Smooth muscle cell of the pulmonary artery (primary cell): Measurements from ENCODE around the gene ZER1. TPM values are rescaled to one million over a fixed set of nuclear protein-coding genes. Genes with fewer than 3 reads are reported as not detected.

Experiments used
- total RNA-seq: library from RNA; depleted of rRNA; stranded (reverse); fragments of >200 nt; gene quantifications from 2 replicates; pipeline ENCODE4 v1.2.3, GENCODE V29; 2014

Gene ZER1
- total RNA-seq: 39.9 and 40.9 TPM in 2 replicates

DNA sequence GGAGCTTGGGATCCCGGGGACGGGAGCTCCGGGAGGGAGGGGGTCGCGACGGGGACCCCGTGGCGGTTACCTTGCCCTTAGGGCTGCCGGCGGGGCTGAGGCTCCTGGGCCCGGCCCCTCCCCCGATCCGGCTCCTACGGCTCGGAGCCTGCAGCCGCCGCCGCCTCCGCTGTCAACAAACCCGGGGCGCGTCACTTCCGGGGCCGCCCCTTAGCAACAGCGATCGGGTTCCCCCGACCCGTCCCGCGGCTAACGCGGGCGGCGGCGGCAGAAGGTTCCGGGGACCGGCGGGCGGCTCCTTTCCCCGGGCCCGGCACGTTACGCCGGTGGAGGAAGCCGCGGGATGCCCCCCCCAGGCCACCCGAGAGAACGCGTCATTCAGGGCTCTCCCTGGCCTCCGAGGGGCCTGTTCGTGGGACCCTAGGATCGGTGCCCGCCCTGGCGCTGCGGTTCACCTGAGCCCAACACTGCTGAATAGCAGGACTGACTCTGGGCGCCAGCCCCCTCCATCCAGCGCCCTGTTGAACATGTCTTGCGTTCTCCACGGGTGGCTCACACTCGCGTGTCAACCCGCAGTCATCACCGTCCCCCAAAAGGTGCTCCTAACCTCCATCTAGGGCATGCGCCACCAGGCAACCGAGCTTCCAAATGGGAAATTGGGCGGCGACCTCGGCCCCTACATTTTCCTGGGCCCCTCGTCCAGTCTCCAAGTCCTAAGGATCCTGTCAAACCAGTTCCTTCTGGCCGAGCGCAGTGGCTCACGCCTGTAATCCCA is at the start of gene ZER1:
TSS of gene ZER1 (minus strand) at position 183 of the 775 bp plus-strand sequence. CDS start 16,362 bp downstream, outside the sequence.

GRCh38 chr9:128818099-128818838 is 46.5 kb upstream of the ZER1 start, which contains the start of gene ENDOG:
Gene ENDOG (plus strand): TSS chr9:128818500. CDS start chr9:128818685, 185 bp downstream.

GRCh38 chr9:128786681-128787601 is 15.2 kb upstream of the ZER1 start, which contains the start of gene TBC1D13:
Gene TBC1D13 (plus strand): TSS chr9:128787253. CDS start chr9:128787354, 101 bp downstream.

DNA sequence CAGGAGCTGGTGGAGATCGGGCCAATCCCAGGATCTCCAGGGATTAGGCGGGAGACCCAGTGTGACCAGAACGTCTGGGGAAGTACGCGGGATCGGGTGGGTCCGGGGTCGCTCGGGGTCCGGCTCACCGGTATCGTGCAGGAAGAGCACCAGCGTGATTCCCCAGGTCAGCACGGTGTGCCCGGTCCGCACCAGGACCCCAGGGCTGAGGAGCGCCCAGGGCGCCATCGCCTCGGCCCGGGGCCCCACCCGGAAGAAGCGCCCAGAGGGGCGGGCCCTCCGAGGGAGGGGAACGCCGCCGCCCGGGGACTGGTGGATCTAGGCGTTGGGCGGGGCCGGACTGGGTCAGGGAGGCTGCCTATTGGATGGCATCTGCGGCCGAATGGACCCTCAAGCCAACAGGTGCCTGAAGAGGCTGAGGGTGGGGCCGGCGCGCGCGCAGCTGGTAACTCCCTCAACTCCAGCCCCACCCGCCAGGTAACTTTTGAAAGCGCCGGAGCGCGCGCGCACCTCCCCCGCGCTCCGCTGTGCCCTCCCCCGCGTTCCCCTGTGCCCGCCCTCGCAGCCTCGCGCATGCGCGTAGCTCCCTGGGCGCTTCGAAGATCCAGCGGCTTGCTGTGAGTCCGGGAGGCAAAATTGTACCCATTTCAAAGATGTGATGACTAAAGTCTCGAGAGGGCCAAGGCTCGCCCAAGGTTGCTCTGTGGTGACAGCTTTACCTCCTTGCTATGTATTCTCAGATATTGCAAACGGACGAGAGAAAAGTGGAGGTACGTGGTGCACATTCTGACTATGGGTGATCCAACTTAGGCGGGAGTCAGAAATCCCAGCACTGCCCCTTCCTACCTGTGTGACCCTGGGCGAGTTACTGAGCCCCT is 47.6 kb downstream of the ZER1 start, which contains the start of gene ZDHHC12:
TSS of gene ZDHHC12 (minus strand) at position 262 of the 878 bp plus-strand sequence. CDS start at position 228, 34 bp downstream.

GRCh38 chr9:128702445-128702948 is 69.2 kb downstream of the ZER1 start, which contains the start of gene PKN3:
Gene PKN3 (plus strand): TSS chr9:128702503. CDS start chr9:128702916, 413 bp downstream.

GRCh38 chr9:128688501-128689292 is 83.0 kb downstream of the ZER1 start, which contains the start of gene SET:
Gene SET (plus strand): TSS chr9:128689222. CDS start chr9:128689583, 361 bp downstream.

Other genes starting within 250 kb of the ZER1 start
- gene SPTAN1, start 219.3 kb downstream of the ZER1 start, total RNA-seq: 320 and 359 TPM in 2 replicates
- gene DYNC2I2, start 115.1 kb downstream of the ZER1 start, total RNA-seq: 35.8 and 43.4 TPM in 2 replicates
- gene SET, start 82.7 kb downstream of the ZER1 start, total RNA-seq: 240 and 280 TPM in 2 replicates
- gene PKN3, start 69.4 kb downstream of the ZER1 start, total RNA-seq: 0.46 and 0.59 TPM in 2 replicates
- 38.3 and 40.3 TPM in 2 replicates for gene ZDHHC12, start 47.8 kb downstream of the ZER1 start, total RNA-seq
- 16.3 and 17.8 TPM in 2 replicates for gene TBC1D13, start 15.3 kb upstream of the ZER1 start, total RNA-seq
- gene ENDOG, start 46.6 kb upstream of the ZER1 start, total RNA-seq: 11.7 and 20.8 TPM in 2 replicates
- 18.1 and 25.7 TPM in 2 replicates for gene SPOUT1, start 57.9 kb upstream of the ZER1 start, total RNA-seq
- gene KYAT1, start 110.0 kb upstream of the ZER1 start, total RNA-seq: 8.1 and 13.3 TPM in 2 replicates
- 57.5 and 76.5 TPM in 2 replicates for gene LRRC8A, start 110.2 kb upstream of the ZER1 start, total RNA-seq
- 4.9 and 9.3 TPM in 2 replicates for gene PHYHD1, start 149.1 kb upstream of the ZER1 start, total RNA-seq
- 24.9 and 30.9 TPM in 2 replicates for gene DOLK, start 175.7 kb upstream of the ZER1 start, total RNA-seq
- 43.2 and 70.9 TPM in 2 replicates for gene NUP188, start 175.8 kb upstream of the ZER1 start, total RNA-seq